ENCODE measurements around the gene F12. TPM values are rescaled to one million over a fixed set of nuclear protein-coding genes. Genes with fewer than 3 reads are reported as not detected.

F12 gene
- total RNA-seq, 4 donors from 2014 or later = 0.51 to 2.0 (median 0.98) TPM; not detected in 1

- TF ChIP-seq CTCF (IDR thresholded peaks at IDR 0.05; ENCODE audit: low read depth) = no peak
These were observed 14.3 kb upstream of the F12 start for GRCh38 chr5:177423671-177424070.

GRCh38 chr5:177421062-177421798 lies 11.9 kb upstream of the F12 start:
- no peak for TF ChIP-seq CTCF (IDR thresholded peaks at IDR 0.05; ENCODE audit: low read depth)

GRCh38 chr5:177419046-177419445 lies 9.7 kb upstream of the F12 start:
- no peak for TF ChIP-seq CTCF (IDR thresholded peaks at IDR 0.05; ENCODE audit: low read depth)

- TF ChIP-seq CTCF (IDR thresholded peaks at IDR 0.05; ENCODE audit: low read depth) = no peak
These were observed 5.1 kb upstream of the F12 start for GRCh38 chr5:177414481-177414880.

GRCh38 chr5:177412603-177413233 lies 3.4 kb upstream of the F12 start:
- no peak for TF ChIP-seq CTCF (IDR thresholded peaks at IDR 0.05; ENCODE audit: low read depth)

GRCh38 chr5:177410575-177410974 lies 1.2 kb upstream of the F12 start:
- TF ChIP-seq CTCF (IDR thresholded peaks at IDR 0.05; ENCODE audit: low read depth) = no peak

GRCh38 chr5:177405805-177406204 lies 3.6 kb downstream of the F12 start:
- no peak for TF ChIP-seq CTCF (IDR thresholded peaks at IDR 0.05; ENCODE audit: low read depth)

Data from subcutaneous adipose tissue (tissue), 4 donors.